ENCODE data around the gene CSGALNACT2. TPM values are rescaled to one million over a fixed set of nuclear protein-coding genes. Genes with fewer than 3 reads are reported as not detected.
"Not testable (repeated sequence)": the region's sequence is repeated elsewhere in the genome, so short reads cannot be mapped to it uniquely, and the experiment has no call there.

Gene CSGALNACT2
- total RNA-seq, 2 donors from 2014 or later = 35.9 to 45.1 TPM

DNA sequence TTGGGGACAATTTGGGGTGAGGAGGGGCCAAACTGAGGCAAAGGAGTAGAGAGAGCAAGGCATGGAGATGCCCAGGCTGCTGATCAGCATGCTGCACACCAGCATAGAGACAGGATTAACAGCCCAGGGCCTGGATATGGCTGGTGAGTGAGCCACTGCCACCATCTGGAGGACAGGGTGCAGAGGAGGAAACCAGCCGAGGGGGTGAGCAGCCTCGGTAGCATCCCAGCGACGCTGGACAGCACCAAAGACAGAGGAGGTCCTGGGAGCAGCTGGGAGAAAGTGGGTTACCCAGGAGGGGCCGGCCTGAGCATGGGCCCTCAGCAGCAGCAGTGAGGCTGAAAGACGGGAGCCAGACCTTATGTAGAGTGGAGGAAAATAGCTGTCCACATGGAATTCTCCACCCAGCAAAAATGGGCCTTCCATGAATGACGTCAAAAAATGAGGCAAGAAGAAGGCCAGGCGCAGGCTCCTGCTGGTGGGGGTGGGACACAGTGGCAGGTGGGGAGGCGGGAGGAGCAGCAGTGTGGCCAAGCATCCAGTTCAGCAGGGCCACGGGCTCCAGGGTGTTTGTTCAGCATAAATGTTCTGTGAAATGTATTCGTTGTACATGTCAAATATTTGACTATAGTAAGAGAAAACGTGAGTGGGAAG is 44.7 kb upstream of the CSGALNACT2 start:
- TF ChIP-seq, protein P1, sequence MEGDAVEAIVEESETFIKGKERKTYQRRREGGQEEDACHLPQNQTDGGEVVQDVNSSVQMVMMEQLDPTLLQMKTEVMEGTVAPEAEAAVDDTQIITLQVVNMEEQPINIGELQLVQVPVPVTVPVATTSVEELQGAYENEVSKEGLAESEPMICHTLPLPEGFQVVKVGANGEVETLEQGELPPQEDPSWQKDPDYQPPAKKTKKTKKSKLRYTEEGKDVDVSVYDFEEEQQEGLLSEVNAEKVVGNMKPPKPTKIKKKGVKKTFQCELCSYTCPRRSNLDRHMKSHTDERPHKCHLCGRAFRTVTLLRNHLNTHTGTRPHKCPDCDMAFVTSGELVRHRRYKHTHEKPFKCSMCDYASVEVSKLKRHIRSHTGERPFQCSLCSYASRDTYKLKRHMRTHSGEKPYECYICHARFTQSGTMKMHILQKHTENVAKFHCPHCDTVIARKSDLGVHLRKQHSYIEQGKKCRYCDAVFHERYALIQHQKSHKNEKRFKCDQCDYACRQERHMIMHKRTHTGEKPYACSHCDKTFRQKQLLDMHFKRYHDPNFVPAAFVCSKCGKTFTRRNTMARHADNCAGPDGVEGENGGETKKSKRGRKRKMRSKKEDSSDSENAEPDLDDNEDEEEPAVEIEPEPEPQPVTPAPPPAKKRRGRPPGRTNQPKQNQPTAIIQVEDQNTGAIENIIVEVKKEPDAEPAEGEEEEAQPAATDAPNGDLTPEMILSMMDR (IDR thresholded peaks at IDR 0.05) = no peak
- Histone ChIP-seq H3K27ac (no peak overlapping the region), H3K9me3 (no peaks in the 10 kb centered on the region), H3K36me3 (no peaks in the 10 kb centered on the region), H3K4me3 (no peak overlapping the region), H3K27me3 (replicated peaks; ENCODE audit: insufficient read depth) (no peaks in the 10 kb centered on the region), H3K4me1 (ENCODE audit: control insufficient read depth in 1 of 2, low read depth in 2 of 2) (no peaks in the 10 kb centered on the region)
- DNase-seq (ENCODE audit: low spot score) (no peak), ATAC-seq (ENCODE audit: insufficient number of reproducible peaks, low FRiP score, low read depth) (no peak)

- no peaks in the 10 kb centered on the region for H3K9me3 ChIP-seq
- TF ChIP-seq, protein P1 (IDR thresholded peaks at IDR 0.05) = no peak
- no peaks in the 10 kb centered on the region for H3K27me3 ChIP-seq (replicated peaks; ENCODE audit: insufficient read depth)
- H3K36me3 ChIP-seq = no peaks in the 10 kb centered on the region
- H3K27ac ChIP-seq = no peak overlapping the region
- H3K4me1 ChIP-seq (ENCODE audit: control insufficient read depth in 1 of 2, low read depth in 2 of 2) = no peaks in the 10 kb centered on the region
- no peak for DNase-seq (ENCODE audit: low spot score)
- no peak overlapping the region for H3K4me3 ChIP-seq
- no peak for ATAC-seq (ENCODE audit: insufficient number of reproducible peaks, low FRiP score, low read depth)
Measured at GRCh38 chr10:43094085-43094484, 44.2 kb upstream of the CSGALNACT2 start.

DNA sequence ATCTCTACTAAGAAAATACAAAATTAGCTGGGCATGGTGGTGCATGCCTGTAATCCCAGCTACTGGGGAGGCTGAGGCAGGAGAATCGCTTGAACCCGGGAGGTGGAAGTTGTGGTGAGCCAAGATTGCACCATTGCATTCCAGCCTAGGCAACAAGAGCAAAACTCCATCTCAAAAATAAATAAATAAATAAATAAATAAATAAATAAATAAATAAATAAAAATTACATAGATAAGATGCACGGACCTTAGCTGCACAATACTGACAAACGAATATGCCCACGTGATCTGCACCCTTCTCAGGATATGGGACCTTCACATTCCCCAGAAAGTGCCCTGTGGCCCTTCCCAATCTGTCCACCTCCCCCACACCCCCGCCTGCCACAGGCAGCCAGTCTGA is 38.9 kb upstream of the CSGALNACT2 start:
- ATAC-seq (ENCODE audit: insufficient number of reproducible peaks, low FRiP score, low read depth); H3K9me3 ChIP-seq; H3K27me3 ChIP-seq (replicated peaks; ENCODE audit: insufficient read depth); H3K4me1 ChIP-seq (ENCODE audit: control insufficient read depth in 1 of 2, low read depth in 2 of 2); H3K36me3 ChIP-seq; DNase-seq (ENCODE audit: low spot score); H3K4me3 ChIP-seq; H3K27ac ChIP-seq: not testable (repeated sequence)

DNA sequence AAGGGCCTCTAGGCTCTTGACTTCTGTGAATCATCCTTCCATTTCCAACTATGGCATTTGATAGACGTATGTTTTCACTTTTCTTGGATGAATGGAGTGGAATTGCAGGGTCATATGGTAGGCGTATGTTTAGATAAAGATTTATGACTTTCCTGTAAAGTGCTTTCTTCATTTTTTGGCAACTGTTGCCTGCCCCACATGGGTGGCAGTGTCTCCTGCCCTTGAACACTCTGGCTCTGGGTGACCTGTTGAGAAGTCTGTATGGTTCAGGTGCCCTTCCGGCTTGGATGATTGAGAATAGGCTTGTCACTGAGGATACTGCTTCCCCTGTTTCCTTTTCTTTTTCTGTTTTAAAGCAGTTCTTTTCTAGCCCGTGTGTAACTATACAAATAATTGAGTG is 38.3 kb upstream of the CSGALNACT2 start:
- H3K36me3 ChIP-seq = no peaks in the 10 kb centered on the region
- DNase-seq (ENCODE audit: low spot score) (no peak), ATAC-seq (ENCODE audit: insufficient number of reproducible peaks, low FRiP score, low read depth) (no peak)
- no peaks in the 10 kb centered on the region for H3K9me3 ChIP-seq
- TF ChIP-seq, protein P1 (IDR thresholded peaks at IDR 0.05) = no peak
- no peak overlapping the region for H3K4me3 ChIP-seq
- H3K27ac ChIP-seq = no peak overlapping the region
- H3K4me1 ChIP-seq (ENCODE audit: control insufficient read depth in 1 of 2, low read depth in 2 of 2) = peaks cover 0 to 5% of the 10 kb centered on the region in 2 donors
- H3K27me3 ChIP-seq (replicated peaks; ENCODE audit: insufficient read depth) = no peaks in the 10 kb centered on the region

DNA sequence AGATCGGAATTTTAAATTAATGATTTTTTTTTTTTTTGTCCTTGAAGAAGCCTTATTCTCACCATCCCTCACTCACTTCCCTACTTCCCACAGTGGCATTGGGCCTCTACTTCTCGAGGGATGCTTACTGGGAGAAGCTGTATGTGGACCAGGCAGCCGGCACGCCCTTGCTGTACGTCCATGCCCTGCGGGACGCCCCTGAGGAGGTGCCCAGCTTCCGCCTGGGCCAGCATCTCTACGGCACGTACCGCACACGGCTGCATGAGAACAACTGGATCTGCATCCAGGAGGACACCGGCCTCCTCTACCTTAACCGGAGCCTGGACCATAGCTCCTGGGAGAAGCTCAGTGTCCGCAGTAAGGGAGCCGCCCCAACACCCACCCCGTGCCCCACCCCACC is 37.9 kb upstream of the CSGALNACT2 start:
- TF ChIP-seq, protein P1 (IDR thresholded peaks at IDR 0.05) = no peak
- H3K4me3 ChIP-seq = no peak overlapping the region

More for the DNA sequence above, 37.9 kb upstream of the CSGALNACT2 start:
- Histone ChIP-seq H3K4me1 (ENCODE audit: control insufficient read depth in 1 of 2, low read depth in 2 of 2) (peaks cover 0 to 8% of the 10 kb centered on the region in 2 donors), H3K9me3 (no peaks in the 10 kb centered on the region), H3K27me3 (replicated peaks; ENCODE audit: insufficient read depth) (no peaks in the 10 kb centered on the region), H3K27ac (no peak overlapping the region), H3K36me3 (no peaks in the 10 kb centered on the region)
- DNase-seq (ENCODE audit: low spot score) (no peak), ATAC-seq (ENCODE audit: insufficient number of reproducible peaks, low FRiP score, low read depth) (no peak)
